HG03520 (cell line): Measurements from ENCODE around the gene LRRFIP2.
"Not testable (repeated sequence)": the region's sequence is repeated elsewhere in the genome, so short reads cannot be mapped to it uniquely, and the experiment has no call there.

Experiments used
- ATAC-seq: cut with Tn5 transposase; IDR thresholded peaks from one replicate; pipeline ENCODE4 v1.9.1; 2021; ENCODE audit warnings: mild to moderate bottlenecking, moderate library complexity; ENCODE audit not compliant: unreplicated experiment

Gene LRRFIP2

DNA sequence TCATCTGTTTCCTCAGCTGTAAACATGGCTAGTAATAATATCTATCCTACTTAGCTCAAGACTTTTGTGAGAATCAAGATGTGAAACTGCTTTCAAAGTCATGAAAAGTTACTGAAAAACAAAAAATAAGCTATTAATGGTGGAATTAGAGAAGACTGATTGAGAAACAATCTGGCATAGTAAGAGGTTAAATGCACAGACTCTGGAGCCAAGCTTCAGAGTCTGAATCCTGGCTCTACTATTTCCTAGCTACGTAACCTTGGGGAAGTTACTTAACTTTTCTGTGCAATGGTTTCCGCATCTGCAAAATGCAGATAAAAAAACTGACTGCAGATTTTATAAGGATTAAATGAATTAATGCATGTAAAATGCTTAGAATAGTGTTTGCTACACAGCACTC lies 28.8 kb downstream of the LRRFIP2 start:
- ATAC-seq = no peak

- no peak for ATAC-seq
Observed at GRCh38 chr3:37144806-37145205, 29.6 kb downstream of the LRRFIP2 start.

DNA sequence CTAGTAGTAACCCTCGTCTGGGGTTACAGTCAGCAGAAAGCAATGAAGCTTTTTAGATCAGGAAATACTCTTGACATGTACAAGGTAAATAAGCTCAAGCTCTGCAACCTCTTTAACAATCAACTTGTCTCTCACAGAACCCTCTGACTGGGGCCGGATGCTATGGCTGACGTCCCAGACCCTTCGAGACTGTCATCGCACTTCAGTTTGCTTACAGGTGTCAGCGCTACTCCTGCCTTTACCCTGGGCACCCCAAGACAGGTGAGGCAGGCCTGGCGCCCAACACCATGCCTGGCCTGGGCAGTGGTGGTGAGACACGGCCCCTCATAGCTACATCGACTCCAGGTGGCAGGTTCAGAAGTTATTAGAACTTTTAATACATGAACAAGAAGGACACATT lies 30.6 kb downstream of the LRRFIP2 start:
- ATAC-seq = no peak

DNA sequence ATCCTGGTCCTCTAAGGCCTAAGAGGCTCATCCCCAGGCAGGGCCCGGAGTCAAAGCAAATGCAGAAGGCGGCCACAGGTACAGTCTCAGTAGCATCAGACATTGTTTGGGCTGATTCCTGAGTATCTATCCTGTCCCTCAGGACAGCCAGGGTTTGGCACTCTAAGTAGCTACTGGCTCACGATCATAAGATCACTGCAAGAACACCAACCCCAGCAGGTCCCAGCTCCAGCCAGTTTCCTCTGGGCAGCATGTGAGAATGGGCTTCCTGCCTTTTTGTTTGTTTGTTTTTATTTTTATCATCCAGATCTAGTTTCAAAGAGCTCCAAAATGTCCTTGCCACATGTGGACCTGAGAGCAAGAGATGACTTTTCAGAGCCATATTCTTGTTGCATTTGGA lies 32.7 kb downstream of the LRRFIP2 start:
- no peak for ATAC-seq

DNA sequence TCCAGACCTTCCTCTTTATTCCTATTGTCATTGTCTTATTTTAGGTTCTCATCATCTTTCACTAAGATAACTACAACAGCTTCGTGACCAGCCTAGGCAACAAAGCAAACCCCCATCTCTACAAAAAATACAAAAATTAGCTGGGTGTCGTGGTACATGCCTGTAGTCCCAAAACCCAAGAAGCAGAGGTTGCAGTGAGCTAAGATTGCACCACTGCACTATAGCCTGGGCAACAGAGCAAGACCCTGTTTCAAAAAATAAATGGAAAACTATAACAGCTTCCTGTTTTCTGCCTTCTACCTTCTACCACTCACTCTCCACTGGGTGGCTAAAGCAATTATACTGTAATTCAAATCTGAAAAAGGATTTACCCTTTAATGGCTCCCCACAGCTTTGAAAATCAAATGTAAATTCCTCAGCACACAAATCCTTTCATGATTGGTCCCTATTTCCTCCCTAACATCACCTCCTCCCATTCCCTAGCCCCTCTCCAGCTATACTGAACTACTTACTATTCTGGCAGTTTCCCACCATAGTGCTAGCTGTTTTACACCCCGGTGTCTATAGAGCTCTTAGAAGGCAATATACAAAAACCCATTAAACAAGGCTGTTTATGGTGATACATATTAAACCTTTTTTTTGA lies 33.4 kb downstream of the LRRFIP2 start:
- no peak for ATAC-seq

- ATAC-seq = peak; percentile 65
Observed at GRCh38 chr3:37139567-37140052, 34.8 kb downstream of the LRRFIP2 start.

- no peak for ATAC-seq
Observed at GRCh38 chr3:37138816-37139215, 35.6 kb downstream of the LRRFIP2 start.

DNA sequence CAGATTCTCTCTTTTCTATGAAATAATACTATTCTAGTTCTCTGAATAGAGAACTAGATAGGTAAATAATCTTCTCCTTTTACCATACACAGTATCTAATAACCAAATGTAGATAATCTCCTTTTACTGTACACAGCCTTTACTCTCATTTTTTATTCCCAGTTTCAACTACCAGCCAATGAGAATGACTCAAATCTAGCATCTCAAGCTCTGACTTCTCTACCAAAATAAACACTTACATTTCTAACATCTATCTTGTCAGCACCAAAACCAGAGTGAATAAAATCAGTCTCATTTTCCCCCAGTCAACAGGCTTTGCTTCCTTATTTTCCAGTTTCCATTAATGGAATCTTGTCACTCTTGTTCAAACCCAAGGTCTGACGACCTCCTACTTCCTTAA lies 36.9 kb downstream of the LRRFIP2 start:
- no peak for ATAC-seq

DNA sequence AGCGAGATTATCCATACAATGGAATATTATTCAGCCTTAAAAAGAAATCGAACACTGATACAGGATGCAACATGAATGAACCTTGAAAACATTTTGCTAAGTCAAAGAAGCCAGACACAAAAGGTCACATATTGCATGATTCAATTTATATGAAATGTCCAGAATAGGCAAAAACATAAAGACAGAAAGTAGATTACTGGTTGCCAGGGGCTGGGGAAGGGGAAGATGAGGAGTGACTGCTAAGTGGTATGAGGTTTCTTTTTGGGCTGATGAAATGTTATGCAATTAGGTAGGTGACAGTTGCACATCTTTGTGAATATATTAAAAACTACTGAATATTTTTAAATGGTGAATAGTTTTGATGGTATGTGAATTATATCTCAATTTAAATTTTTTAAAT lies 38.3 kb downstream of the LRRFIP2 start:
- no peak for ATAC-seq

- ATAC-seq = no peak
Observed at GRCh38 chr3:37135561-37135960, 38.8 kb downstream of the LRRFIP2 start.

DNA sequence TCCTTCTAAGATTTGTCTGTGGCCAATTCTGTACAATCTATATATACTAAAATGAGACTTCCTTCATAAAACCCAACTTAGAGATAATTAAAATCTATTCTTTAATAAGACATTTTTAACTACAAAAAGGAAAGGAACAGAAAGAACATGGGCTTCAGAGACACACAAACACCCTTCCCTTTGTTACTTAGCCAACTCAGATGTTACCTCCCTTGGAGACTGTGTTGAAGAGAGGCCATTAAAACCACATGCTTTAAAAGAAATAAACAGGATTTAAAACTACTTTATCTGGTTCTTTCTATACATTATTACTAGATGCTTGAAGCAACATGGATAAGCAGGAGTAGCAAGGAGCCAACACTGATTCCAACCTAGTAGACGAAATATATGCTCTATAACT lies 42.0 kb downstream of the LRRFIP2 start:
- ATAC-seq = no peak

GRCh38 chr3:37131860-37132144 lies 42.6 kb downstream of the LRRFIP2 start:
- ATAC-seq = no peak

- ATAC-seq = no peak
Observed at GRCh38 chr3:37130984-37131859, 43.2 kb downstream of the LRRFIP2 start.

- ATAC-seq = no peak
Observed at GRCh38 chr3:37130448-37130847, 43.9 kb downstream of the LRRFIP2 start.

- peak; percentile 67 for ATAC-seq
Observed at GRCh38 chr3:37129871-37130270, 44.5 kb downstream of the LRRFIP2 start.

DNA sequence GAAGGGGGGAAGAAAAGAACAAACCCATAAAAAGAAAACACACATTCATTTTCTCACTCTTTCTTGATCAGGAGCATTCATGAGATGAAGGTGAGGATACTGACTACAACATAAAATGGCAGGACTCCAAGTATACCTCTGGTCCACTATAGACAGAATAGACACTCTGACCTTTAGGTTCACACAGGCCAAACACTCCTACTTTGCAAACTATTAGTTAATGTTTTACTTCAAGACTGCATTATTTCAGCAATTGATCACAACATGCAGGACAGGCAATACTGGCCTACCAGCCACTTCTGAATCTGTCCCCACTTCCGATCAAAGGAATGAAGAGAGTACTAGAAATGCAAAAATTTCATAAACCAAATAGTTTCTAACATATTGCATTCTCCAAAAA lies 47.0 kb downstream of the LRRFIP2 start:
- no peak for ATAC-seq

GRCh38 chr3:37126856-37127255 lies 47.5 kb downstream of the LRRFIP2 start:
- ATAC-seq = no peak

DNA sequence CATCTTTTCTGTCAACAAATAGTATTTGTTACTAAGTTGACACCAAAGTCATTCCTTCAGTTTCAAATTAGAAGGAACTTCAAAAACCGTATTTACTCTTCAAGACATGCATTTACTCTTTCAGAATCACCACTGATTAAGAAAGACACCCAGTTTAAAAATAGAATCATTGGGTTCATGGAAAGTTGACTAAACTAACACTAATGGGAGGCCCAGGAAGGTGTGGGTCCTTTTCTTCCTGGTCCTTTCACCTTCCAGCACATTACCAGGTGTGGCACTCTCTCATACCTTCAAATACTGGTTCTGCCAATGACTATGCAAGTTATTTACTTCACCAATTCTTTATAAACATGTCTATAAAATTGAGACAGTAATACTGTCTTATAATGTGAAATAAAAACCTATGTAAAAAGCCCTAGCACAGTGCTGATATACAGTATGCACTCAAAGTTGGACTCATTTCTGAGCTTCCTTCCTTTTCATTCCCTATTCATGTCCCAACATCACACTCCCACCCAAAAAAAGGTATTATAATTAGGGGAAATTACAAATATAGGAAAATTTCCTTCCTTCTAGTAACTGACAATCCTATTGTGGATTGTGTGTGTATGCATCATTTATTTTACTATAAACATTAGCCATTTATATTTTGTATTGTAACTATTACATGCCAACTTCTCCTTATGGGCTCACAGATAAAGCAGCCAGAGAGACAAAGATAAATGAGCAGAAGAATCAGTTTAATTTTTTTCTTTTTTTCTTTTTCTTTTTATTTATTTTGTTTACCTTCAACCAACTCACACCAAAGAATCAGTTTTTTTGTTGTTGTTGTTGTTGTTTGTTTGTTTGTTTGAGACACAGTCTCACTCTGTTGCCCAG lies 48.9 kb downstream of the LRRFIP2 start:
- ATAC-seq = no peak

GRCh38 chr3:37124435-37124834 lies 49.9 kb downstream of the LRRFIP2 start:
- ATAC-seq = no peak

GRCh38 chr3:37123292-37123691 lies 51.1 kb downstream of the LRRFIP2 start:
- ATAC-seq = no peak

DNA sequence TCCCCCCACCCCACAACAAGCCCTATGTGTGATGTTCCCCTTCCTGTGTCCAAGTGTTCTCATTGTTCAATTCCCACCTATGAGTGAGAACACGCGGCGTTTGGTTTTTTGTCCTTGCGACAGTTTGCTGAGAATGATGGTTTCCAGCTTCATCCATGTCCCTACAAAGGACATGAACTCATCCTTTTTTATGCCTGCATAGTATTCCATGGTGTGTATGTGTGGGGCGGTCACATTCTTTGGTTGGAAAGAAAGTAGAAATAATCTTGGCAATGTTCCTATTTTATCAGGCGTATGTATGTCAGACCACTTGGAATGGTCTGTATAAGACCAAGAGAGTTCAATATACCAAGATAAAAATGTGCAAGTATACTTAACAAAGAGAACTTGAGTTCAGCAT lies 52.3 kb downstream of the LRRFIP2 start:
- not testable (repeated sequence) for ATAC-seq

DNA sequence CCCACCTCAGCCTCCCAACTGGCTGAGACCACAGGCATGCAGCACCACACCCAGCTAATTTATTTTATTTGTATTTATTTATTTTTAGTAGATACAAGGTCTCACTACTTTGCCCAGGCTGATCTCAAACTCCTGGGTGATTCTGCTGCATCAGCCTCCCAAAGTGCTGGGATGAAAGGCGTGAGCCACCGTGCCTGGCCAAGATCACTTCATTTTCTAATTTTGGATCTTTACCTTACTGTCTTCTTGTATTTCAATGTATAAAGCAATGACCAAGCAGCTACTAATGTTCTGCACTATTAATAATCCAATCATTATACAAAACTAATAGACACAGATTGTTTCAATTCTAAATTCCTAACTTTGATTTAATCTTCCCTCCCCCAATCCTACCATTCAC lies 56.2 kb downstream of the LRRFIP2 start:
- ATAC-seq = no peak
